PC-9 (cell line): ENCODE results near the gene PNLIPRP2. TPM values are rescaled to one million over a fixed set of nuclear protein-coding genes. Genes with fewer than 3 reads are reported as not detected.

Source experiments
- BruUV-seq: library from RNA; stranded (reverse); fragments of 400-500 nt; replicated peaks from 2 replicates; lab custom pipeline; 2021; lab: Mats Ljungman, UMichigan
- CTCF ChIA-PET: fragments of 300-600 bp; sonication (Branson Sonifier 250); formaldehyde crosslinking; loops from one replicate; lab custom pipeline; 2022; ENCODE audit warnings: antibody characterized with exemption; lab: Charles Lee
- POLR2A ChIA-PET: fragments of 300-600 bp; sonication (Branson Sonifier 250); formaldehyde crosslinking; loops from one replicate; lab custom pipeline; 2022; ENCODE audit warnings: antibody characterized with exemption; ENCODE audit not compliant: unreplicated experiment; lab: Charles Lee
- DNase-seq, 2 experiments: peaks; one replicate each; pipeline versions ENCODE4 v3.0.0 to v3.0.0-alpha.2; 2015 to 2022; ENCODE audit warnings: mixed read lengths in 1 of 2
- H2AFZ ChIP-seq: fragments of 200-600 bp; sonication (generic); 2 replicates; pipeline ENCODE4 v1.8.1; 2017; ENCODE audit warnings: antibody characterized with exemption
- H3F3A ChIP-seq: fragments of 200-600 bp; sonication (generic); 2 replicates; pipeline ENCODE4 v1.8.1; 2017; ENCODE audit warnings: antibody characterized with exemption, mild to moderate bottlenecking, low read depth; ENCODE audit not compliant: insufficient read depth
- H3K27ac ChIP-seq: fragments of 200-600 bp; sonication (generic); 2 replicates; pipeline ENCODE4 v1.6.1; 2016; ENCODE audit warnings: mixed run types
- H3K27me3 ChIP-seq: fragments of 200-600 bp; sonication (generic); 2 replicates; pipeline ENCODE4 v1.6.1; 2016; ENCODE audit warnings: low read depth, mixed run types; ENCODE audit not compliant: insufficient read depth
- H3K36me3 ChIP-seq: fragments of 200-600 bp; sonication (generic); 2 replicates; pipeline ENCODE4 v1.6.1; 2016; ENCODE audit warnings: low read depth, mixed run types
- H3K4me1 ChIP-seq: fragments of 200-600 bp; sonication (generic); replicated peaks from 2 replicates; pipeline ENCODE4 v1.6.1; 2016; ENCODE audit warnings: mixed run types; ENCODE audit not compliant: insufficient read depth
- H3K4me2 ChIP-seq: fragments of 200-600 bp; sonication (generic); 2 replicates; pipeline ENCODE4 v1.6.1; 2017; ENCODE audit warnings: mixed run types
- H3K4me3 ChIP-seq: fragments of 200-600 bp; sonication (generic); 2 replicates; pipeline ENCODE4 v1.6.1; 2016; ENCODE audit warnings: mixed run types
- H3K79me2 ChIP-seq: fragments of 200-600 bp; sonication (generic); 2 replicates; pipeline ENCODE4 v1.6.1; 2017; ENCODE audit warnings: low read depth, mixed run types
- H3K9me2 ChIP-seq: fragments of 200-600 bp; sonication (generic); 2 replicates; pipeline ENCODE4 v1.8.1; 2017; ENCODE audit warnings: mild to moderate bottlenecking; ENCODE audit not compliant: insufficient read depth
- H3K9me3 ChIP-seq: fragments of 200-600 bp; sonication (generic); 2 replicates; pipeline ENCODE4 v1.8.1; 2016; ENCODE audit warnings: low read depth; ENCODE audit not compliant: insufficient read depth
- H4K20me1 ChIP-seq: fragments of 200-600 bp; sonication (generic); 2 replicates; pipeline ENCODE4 v1.8.1; 2017; ENCODE audit not compliant: insufficient read depth
- EZH2 ChIP-seq: fragments of 200-600 bp; sonication (generic); IDR thresholded peaks from 2 replicates; pipeline ENCODE4 v1.8.0; 2017; ENCODE audit warnings: antibody characterized with exemption, low read depth
- intact Hi-C: fragments of 100-400 bp; cut with micrococcal nuclease; formaldehyde crosslinking; loops from one replicate; pipeline ENCODE4 v1.10.0; 2022; ENCODE audit not compliant: unreplicated experiment
- total RNA-seq: library from RNA; stranded (reverse); gene quantifications from 2 replicates; pipeline ENCODE4 v1.2.3, GENCODE V29; 2021
- TF ChIP-seq, protein P1 (sequence below): fragments of 200-600 bp; sonication (generic); conservative IDR thresholded peaks from 2 replicates; pipeline ENCODE4 v1.6.1; 2017; ENCODE audit warnings: mixed run types, antibody characterized with exemption, mild to moderate bottlenecking, moderate library complexity

The PNLIPRP2 gene
- total RNA-seq, 1 experiment from 2014 or later = not detected

DNA sequence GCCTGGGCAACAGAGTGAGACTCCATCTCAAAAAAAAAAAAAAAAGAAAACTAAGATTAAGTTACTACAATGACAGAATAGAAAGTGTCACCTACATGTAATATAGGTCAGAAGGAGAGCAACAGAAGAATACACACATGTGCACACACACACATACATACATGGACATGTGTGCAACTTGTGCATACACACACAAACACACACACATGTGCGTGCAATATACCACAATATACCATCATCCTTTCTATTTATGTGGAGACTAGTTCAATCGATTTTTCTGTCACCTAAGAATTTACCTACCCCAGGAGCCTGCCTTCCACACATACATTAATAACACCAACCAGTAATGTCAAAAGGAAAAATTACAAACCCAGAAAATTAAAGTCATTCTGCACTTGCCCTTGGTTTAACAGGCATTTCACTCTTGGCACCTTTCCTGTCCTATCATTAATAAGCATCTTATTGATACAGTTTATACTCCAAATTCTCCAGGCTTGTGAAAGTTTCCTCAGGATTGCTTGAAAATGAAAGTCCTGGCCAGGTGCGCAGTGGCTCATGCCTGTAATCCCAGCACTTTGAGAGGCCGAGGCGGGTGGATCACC lies 27.5 kb upstream of the PNLIPRP2 start:
- peaks cover 65% of the 10 kb centered on the region; the same call in 1 of the 2 replicates for H3K27me3 ChIP-seq
- H3F3A ChIP-seq = no peaks in the 10 kb centered on the region
- TF ChIP-seq, protein P1, sequence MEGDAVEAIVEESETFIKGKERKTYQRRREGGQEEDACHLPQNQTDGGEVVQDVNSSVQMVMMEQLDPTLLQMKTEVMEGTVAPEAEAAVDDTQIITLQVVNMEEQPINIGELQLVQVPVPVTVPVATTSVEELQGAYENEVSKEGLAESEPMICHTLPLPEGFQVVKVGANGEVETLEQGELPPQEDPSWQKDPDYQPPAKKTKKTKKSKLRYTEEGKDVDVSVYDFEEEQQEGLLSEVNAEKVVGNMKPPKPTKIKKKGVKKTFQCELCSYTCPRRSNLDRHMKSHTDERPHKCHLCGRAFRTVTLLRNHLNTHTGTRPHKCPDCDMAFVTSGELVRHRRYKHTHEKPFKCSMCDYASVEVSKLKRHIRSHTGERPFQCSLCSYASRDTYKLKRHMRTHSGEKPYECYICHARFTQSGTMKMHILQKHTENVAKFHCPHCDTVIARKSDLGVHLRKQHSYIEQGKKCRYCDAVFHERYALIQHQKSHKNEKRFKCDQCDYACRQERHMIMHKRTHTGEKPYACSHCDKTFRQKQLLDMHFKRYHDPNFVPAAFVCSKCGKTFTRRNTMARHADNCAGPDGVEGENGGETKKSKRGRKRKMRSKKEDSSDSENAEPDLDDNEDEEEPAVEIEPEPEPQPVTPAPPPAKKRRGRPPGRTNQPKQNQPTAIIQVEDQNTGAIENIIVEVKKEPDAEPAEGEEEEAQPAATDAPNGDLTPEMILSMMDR = no peak
- no peak for TF ChIP-seq EZH2
- no peaks in the 10 kb centered on the region for H3K79me2 ChIP-seq
- no peaks in the 10 kb centered on the region for H3K4me1 ChIP-seq
- H3K9me2 ChIP-seq = no peaks in the 10 kb centered on the region
- ChIA-PET POLR2A (no interaction called here), CTCF (no interaction called here)
- no peaks in the 10 kb centered on the region for H3K36me3 ChIP-seq
- H3K9me3 ChIP-seq = no peaks in the 10 kb centered on the region
- intact Hi-C loops = no loop called here
- H2AFZ ChIP-seq = no peak overlapping the region
- no peak overlapping the region for H3K27ac ChIP-seq
- no peak overlapping the region for H3K4me2 ChIP-seq
- DNase-seq = no peak
- BruUV-seq = no TSS peak
- no peaks in the 10 kb centered on the region for H4K20me1 ChIP-seq
- H3K4me3 ChIP-seq = no peak overlapping the region

DNA sequence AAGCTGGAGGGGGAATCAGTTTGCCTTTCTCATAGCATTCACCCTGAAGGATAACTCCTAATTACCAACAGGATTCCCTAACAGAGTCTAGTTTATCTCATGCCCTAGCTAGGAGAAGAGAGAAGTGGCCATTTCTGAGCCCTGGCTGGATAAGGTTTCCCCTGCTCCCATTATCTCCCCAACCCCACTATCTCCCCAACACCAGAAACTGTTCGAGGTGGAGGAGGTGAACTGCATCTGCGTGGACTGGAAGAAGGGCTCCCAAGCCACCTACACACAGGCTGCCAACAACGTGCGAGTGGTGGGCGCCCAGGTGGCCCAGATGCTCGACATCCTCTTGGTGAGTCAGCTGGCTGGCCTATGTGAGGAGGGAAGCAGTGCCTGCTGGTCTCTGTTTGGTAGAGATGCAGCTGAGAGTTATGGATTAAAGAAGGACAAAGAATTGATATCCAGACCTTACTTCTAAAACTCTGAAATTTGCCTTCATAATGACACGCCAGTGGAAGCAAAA lies 26.2 kb upstream of the PNLIPRP2 start:
- no peaks in the 10 kb centered on the region for H3K36me3 ChIP-seq
- no peak for TF ChIP-seq EZH2
- TF ChIP-seq, protein P1 = no peak
- H3K4me3 ChIP-seq = no peak overlapping the region
- no TSS peak for BruUV-seq
- H3K27ac ChIP-seq = no peak overlapping the region
- no peaks in the 10 kb centered on the region for H4K20me1 ChIP-seq
- H3K9me2 ChIP-seq = no peaks in the 10 kb centered on the region
- ChIA-PET CTCF (no interaction called here), POLR2A (no interaction called here)
- peaks cover 72% of the 10 kb centered on the region for H3K27me3 ChIP-seq
- H3F3A ChIP-seq = no peaks in the 10 kb centered on the region
- H2AFZ ChIP-seq = no peak overlapping the region
- H3K79me2 ChIP-seq = no peaks in the 10 kb centered on the region
- intact Hi-C loops = no loop called here
- no peaks in the 10 kb centered on the region for H3K9me3 ChIP-seq
- no peaks in the 10 kb centered on the region for H3K4me1 ChIP-seq
- DNase-seq = no peak
- no peak overlapping the region for H3K4me2 ChIP-seq

DNA sequence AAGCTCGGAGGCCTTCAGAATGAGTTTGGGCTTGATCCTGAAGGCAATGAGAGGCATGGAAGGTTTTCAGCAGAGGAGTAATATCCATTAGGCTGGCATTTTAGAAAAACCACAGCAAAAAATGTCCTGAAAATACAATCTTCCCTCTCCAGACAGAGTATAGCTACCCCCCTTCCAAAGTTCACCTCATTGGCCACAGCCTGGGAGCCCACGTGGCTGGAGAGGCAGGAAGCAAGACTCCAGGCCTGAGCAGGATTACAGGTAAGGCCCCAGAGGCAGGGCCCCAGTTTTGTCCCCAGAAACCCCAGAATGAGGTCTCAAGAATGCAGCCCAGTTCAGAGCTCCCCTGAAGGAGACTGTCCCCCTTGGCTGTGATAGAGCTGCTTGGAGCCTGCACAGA lies 24.7 kb upstream of the PNLIPRP2 start:
- no peaks in the 10 kb centered on the region for H3K9me2 ChIP-seq
- CTCF ChIA-PET = no interaction called here
- H3K27me3 ChIP-seq = peaks cover 81% of the 10 kb centered on the region
- no TSS peak for BruUV-seq
- no peak overlapping the region for H3K4me2 ChIP-seq
- POLR2A ChIA-PET = no interaction called here
- intact Hi-C loops = no loop called here
- no peaks in the 10 kb centered on the region for H3K4me1 ChIP-seq
- no peak for DNase-seq
- no peak overlapping the region for H3K4me3 ChIP-seq
- no peaks in the 10 kb centered on the region for H3K9me3 ChIP-seq
- H3K79me2 ChIP-seq = no peaks in the 10 kb centered on the region
- H3K27ac ChIP-seq = no peak overlapping the region
- H2AFZ ChIP-seq = no peak overlapping the region
- H3K36me3 ChIP-seq = no peaks in the 10 kb centered on the region
- no peaks in the 10 kb centered on the region for H3F3A ChIP-seq
- TF ChIP-seq EZH2 = no peak
- TF ChIP-seq, protein P1 = no peak
- no peaks in the 10 kb centered on the region for H4K20me1 ChIP-seq
